CD4-positive, alpha-beta T cell treated with Interleukin-17A for 4 hours (primary cell): ENCODE measurements around the gene ESF1.
"Not testable (repeated sequence)": the region's sequence is repeated elsewhere in the genome, so short reads cannot be mapped to it uniquely, and the experiment has no call there.

Source experiments
- DNase-seq: peaks from one replicate; pipeline ENCODE4 v3.0.0-alpha.2; 2020; ENCODE audit warnings: mixed read lengths

The ESF1 gene

GRCh38 chr20:13786143-13786828, 1.6 kb upstream of the ESF1 start:
- no peak for DNase-seq

GRCh38 chr20:13784271-13784892, 337 bp downstream of the ESF1 start:
- DNase-seq, result no peak

- no peak for DNase-seq
These were observed 1.2 kb downstream of the ESF1 start for GRCh38 chr20:13783528-13783927.

GRCh38 chr20:13778827-13779226, 5.9 kb downstream of the ESF1 start:
- DNase-seq, result no peak

- no peak for DNase-seq
These were observed 7.5 kb downstream of the ESF1 start for GRCh38 chr20:13777171-13777601.

- no peak for DNase-seq
These were observed 8.9 kb downstream of the ESF1 start for GRCh38 chr20:13775867-13776266.

GRCh38 chr20:13772529-13772928, 12.2 kb downstream of the ESF1 start:
- DNase-seq, result no peak

GRCh38 chr20:13771853-13772453, 12.8 kb downstream of the ESF1 start:
- no peak for DNase-seq

- DNase-seq, result no peak
These were observed 14.6 kb downstream of the ESF1 start for GRCh38 chr20:13770141-13770540.

GRCh38 chr20:13765868-13766416, 18.8 kb downstream of the ESF1 start:
- no peak for DNase-seq

GRCh38 chr20:13765299-13765698, 19.4 kb downstream of the ESF1 start:
- DNase-seq, result no peak

- DNase-seq, result not testable (repeated sequence)
These were observed 24.2 kb downstream of the ESF1 start for GRCh38 chr20:13760451-13760946.

GRCh38 chr20:13758884-13759283, 25.8 kb downstream of the ESF1 start:
- DNase-seq, result no peak

GRCh38 chr20:13756551-13756950, 28.2 kb downstream of the ESF1 start:
- no peak for DNase-seq

GRCh38 chr20:13755809-13756208, 28.9 kb downstream of the ESF1 start:
- no peak for DNase-seq

- no peak for DNase-seq
These were observed 31.2 kb downstream of the ESF1 start for GRCh38 chr20:13753436-13754036.

- DNase-seq, result no peak
These were observed 34.9 kb downstream of the ESF1 start for GRCh38 chr20:13749811-13750210.

GRCh38 chr20:13745784-13746183, 38.9 kb downstream of the ESF1 start:
- no peak for DNase-seq

GRCh38 chr20:13744352-13744751, 40.4 kb downstream of the ESF1 start:
- DNase-seq, result no peak

GRCh38 chr20:13741879-13742278, 42.8 kb downstream of the ESF1 start:
- no peak for DNase-seq

- DNase-seq, result no peak
These were observed 44.7 kb downstream of the ESF1 start for GRCh38 chr20:13739731-13740649.

- DNase-seq, result not testable (repeated sequence)
These were observed 46.5 kb downstream of the ESF1 start for GRCh38 chr20:13738187-13738586.
